Activated gamma-delta T cell (primary cell): Measurements from ENCODE around the gene DXO.
"Not testable (repeated sequence)": the region's sequence is repeated elsewhere in the genome, so short reads cannot be mapped to it uniquely, and the experiment has no call there.

Source experiments
- DNase-seq: peaks from one replicate; lab custom pipeline; 2025; lab: John Stamatoyannopoulos, UW

DXO gene

DNA sequence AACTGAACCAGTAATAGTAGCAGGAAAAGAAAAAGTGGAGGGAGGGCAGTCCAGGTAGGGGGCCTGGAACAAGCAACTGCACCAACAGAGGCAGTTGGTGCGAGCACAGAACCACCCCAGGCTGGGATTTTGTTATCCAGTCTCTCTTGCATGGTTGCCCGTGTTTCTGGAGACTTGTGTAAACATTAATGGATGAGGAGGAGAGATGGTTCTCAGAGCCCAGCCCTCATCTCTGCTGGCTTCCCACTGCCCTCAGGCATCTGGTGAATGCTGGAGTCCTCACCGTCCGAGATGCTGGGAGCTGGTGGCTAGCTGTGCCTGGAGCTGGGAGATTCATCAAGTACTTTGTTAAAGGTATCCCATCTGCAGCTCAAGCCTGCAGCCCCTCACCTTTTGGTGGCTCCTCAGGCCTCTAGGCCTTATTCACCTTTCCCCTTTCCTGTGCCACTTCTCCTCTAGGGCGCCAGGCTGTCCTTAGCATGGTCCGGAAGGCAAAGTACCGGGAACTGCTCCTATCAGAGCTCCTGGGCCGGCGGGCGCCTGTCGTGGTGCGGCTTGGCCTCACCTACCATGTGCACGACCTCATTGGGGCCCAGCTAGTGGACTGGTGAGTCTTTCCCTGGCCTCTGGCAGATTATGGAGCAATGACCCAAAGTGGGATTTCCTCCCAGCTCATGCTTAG is 8.4 kb upstream of the DXO start:
- not testable (repeated sequence) for DNase-seq

DNA sequence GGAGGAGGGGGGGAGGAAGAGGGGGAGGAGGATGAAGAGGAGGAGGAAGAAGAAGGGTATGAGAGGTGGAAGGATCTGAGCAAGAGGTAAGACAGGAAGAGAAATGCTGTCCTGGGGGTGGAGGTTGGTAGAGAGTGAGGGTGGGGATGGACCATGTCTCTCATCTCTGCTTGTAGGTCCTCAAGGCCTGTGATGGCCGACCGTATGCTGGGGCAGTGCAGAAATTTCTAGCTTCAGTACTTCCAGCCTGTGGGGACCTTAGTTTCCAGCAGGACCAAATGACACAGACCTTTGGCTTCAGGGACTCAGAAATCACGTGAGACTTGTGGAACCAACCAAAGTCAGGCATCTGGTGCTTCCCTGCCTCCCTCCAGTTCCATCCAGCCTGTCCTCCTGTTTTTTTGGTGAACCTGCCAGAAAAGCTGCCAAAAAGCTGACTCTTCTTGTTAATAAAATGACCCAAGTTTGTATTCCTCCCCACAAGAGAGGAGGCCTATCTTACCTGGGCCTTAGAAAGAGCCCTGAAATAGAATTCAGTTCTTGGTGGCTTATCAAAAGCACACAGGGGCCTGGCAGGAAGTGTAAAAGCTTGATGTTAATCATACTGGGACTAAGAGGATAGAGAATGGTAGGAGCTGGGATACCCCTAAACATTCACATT is 7.4 kb upstream of the DXO start:
- DNase-seq = no peak

DNA sequence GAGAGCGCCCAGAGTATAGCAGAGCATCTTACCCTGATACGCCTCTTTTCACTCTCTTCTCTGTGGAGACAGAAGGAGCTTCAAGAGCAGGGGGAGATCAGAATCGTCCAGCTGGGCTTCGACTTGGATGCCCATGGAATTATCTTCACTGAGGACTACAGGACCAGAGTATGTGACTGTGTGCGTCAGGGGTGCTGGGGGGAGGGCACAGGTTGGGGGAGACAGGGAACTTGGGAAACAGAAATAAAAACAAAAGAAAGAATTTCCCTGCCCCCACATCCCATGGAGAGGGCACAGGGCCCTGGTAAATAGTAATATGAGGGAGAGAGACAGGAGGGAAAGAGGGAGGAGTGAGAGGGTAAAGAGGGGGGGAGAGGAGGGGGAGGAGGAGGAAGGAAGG is 6.9 kb upstream of the DXO start:
- no peak for DNase-seq

DNA sequence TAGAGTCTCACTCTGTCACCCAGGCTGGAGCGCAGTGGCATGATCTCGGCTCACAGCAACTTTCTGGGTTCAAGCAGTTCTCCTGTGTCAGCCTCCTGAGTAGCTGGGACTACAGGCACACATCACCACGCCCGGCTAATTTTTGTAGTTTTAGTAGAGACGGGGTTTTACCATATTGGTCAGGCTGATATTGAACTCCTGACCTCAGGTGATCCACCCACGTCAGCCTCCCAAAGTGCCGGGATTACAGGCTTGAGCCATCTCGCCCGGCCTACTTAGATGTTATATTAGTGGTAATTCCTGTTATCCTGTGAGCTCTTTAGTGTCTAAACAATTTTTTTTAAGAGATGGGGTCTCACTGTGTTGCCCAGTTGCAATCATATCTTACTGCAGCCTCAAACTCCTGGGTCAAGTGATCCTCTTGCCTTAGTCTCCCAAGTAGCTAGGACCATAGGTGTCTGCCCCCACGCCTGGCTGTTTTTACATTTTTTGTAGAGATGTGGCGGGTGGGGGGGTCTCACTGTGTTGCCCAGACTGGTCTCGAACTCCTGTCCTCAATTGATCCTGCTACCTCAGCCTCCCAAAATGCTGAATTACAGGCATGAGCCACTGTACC is 6.0 kb upstream of the DXO start:
- DNase-seq = no peak

DNA sequence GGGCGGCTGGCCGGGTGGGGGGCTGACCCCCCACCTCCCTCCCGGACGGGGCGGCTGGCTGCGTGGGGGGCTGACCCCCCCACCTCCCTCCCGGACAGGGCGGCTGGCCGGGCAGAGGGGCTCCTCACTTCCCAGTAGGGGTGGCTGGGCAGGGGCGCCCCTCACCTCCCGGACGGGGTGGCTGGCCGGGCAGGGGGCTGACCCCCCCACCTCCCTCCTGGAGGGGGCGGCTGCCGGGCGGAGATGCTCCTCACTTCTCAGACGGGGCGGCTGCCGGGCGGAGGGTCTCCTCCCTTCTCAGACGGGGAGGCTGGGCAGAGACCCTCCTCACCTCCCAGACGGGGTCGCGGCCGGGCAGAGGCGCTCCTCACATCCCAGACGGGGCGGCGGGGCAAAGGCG is 4.1 kb upstream of the DXO start:
- not testable (repeated sequence) for DNase-seq

DNA sequence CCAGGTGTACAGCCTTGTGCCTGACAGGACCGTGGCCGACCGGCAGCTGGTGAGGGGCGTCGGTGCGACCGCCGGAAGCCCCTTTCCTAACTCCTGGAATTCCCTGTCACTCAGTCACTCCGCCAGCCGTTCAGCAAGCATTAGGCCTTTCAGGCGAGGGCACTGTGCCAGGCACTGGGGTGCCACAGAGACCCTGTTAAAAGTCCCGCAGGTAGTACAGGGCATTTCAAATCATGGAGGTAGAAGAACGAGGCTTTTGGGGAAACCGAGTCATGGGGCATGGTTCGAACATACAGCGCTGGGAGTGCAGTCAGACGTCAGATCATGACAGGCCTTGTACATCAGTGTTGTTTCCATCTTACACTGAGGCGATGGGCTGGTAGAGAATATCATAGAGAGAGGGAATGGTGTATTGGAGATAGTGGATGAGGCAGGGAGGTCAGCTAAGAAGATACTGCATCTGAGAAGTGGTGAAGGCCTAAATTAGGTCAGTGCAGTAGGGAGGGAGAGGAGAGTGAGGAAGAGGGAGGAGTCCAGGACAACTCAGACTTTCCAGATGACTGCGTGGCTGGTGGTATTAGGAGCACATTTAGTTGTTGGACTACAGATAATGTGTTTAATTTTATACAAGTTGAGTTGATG is 892 bp upstream of the DXO start:
- DNase-seq = no peak

DNA sequence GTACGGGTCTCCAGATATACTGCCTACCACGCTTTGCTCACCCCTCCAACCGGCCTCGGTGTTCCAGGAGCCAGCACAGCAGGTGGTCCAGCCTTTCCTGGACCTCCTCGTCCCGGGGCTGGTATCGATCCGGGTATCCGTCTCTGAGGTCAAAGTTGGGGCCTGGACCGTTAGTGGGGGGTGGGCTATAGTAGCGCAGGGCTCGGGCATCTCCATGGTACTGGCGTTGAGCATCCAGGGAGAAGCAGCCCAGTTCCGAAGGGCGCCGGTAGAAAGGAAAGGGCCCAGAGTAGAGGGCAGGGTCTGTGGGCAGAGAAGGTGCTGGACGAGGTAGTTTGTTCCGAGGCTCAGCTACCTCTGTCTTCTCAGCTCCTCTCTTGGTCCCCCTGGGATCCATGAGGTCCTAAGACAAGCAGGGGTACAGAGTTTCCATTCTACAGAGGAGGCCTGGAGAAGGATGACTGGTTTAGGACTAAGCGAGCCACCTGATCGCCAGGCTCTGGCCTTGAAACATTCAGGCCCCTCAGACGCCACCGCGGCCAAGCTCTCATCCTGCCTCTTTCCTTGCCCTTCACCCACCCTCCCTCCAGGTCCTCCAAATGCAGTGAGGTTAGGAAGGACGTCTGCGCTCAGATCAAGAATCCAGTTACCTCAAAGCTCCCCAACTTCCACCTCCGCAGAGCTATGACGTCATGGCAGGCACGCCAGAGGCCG is 502 bp downstream of the DXO start:
- no peak for DNase-seq

DNA sequence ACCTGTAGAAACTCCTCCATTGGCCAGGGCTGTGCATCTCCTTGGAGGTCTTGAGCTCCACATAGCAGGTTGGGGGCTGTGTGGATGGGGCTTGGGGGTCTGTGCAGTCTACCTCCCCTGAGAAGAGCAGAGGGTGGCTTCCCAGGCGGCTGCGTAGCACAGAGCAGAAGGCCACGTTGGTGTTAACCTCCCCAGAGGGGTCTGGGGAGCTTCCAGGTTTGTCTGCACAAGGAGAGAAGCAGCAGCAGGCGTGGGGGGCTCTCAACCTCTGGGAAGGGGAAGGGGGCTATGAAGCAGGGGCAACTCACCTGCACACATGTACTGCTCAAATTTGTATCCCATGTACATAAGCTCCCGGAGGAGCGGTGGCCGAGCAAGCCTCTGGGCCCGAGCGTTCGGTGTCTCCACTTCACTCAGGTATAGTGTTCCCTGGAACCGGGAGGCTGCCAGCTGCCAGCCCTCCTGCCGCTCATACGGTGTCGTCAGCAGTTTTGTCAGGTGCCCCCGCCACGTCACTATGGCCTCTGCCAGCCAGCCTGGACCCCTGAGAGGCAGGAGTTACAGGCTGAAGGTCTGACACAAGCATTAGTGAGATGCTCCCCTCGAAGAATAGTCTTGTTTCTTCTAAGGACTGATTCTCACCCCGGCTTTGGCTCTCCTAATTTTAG is 1.2 kb downstream of the DXO start:
- no peak for DNase-seq

DNA sequence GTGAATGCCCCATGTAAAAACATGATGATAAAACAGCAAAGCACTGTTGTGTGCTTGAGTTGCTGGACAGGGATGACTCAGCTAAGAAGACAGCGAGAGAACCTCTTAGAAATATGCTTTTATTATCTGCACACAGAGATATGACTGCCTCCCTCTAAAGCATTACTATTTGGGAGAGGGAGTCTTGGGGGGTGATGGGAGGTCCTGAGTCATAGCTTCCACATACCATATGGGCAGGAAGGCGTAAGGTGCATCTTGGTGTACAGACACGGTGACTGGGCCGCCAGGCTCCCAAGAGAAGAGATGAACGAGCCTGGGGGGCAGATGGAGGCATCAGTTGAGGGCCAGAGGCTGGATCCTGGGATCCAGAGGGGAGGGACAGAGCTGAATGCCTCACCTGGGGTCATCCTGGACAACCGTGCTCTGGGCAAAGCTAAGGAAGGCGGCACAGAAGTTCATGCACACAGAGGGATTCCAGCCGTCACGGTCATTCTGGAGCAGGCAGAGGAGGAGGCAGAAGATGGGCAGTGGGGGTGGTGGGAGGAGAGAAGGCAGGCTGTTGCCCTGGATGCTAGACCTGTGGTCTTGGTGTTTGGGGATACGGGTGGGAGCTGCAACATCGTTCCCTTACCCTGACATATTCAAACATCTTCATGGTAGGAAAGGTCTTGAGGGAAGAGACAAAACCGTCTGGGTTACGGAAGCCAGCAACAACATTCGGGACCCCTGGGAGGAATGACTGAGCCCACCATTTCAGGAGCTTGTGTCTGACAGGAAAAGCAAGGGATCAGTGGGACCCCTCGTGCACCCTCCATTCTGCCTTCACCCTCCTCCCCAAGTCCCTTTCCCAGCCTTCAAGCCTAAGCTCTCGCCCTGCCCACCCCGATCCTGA is 2.0 kb downstream of the DXO start:
- no peak for DNase-seq

DNA sequence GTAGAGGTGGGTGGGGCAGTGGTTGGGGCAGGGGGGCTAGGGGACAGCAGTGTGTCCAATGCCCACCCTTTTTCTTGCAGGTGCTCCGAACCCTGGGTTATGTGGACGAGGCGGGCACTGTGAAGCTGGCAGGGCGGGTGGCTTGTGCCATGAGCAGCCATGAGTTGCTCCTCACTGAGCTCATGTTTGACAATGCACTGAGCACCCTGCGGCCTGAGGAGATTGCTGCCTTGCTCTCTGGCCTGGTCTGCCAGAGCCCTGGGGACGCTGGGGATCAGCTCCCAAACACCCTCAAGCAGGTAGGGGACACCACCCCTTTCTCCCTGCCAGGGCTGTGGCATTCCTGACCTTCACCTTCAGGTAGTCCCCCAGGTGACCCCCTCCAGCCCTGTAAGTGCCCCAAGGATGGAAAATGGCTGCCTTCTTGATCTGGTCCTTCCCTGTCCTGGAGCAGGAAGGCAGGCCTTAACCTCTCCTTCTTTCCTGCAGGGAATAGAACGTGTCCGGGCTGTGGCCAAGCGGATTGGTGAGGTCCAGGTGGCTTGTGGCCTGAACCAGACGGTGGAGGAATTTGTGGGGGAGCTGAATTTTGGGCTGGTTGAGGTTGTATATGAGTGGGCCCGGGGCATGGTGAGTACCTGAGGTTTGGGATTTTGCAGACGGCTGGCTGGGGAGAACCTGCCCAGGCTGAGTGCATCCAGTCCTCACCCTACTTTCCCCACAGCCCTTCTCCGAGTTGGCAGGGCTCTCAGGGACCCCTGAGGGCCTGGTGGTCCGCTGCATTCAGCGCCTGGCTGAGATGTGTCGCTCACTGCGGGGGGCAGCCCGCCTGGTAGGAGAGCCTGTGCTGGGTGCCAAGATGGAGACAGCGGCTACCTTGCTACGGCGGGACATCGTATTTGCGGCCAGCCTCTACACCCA is 2.9 kb downstream of the DXO start:
- no peak for DNase-seq

DNA sequence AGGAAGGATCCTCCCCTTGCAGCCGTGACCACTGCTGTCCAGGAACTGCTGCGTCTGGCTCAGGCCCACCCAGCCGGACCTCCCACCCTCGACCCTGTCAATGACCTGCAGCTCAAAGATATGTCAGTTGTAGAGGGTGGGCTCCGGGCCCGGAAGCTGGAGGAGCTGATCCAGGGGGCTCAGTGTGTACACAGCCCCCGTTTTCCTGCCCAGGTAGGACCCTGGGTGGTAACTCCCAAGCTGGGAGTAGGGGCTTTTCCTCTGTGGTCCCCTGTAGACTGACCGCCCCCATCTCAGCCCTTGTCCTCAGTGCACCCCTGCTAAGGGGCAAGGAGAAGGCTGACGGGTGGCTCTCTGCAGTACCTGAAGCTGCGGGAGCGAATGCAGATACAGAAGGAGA is 3.6 kb downstream of the DXO start:
- no peak for DNase-seq

DNA sequence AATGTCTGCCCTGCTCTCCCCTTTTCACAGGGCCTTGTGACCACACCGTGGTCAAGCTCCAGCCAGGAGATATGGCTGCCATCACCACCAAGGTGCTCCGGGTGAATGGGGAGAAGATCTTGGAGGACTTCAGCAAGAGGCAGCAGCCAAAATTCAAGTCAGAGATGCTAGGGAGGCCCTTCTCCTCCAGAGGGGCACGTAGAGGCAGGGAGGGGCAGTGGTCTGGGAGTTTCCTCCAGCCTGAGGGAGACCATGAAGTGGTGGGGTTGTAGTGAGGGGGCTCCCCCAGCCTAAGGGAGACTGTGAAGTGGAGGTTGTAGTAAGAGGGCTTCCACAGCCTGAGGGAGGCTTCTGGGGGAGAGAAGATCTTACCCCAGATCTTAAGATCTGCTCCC is 4.0 kb downstream of the DXO start:
- no peak for DNase-seq

DNA sequence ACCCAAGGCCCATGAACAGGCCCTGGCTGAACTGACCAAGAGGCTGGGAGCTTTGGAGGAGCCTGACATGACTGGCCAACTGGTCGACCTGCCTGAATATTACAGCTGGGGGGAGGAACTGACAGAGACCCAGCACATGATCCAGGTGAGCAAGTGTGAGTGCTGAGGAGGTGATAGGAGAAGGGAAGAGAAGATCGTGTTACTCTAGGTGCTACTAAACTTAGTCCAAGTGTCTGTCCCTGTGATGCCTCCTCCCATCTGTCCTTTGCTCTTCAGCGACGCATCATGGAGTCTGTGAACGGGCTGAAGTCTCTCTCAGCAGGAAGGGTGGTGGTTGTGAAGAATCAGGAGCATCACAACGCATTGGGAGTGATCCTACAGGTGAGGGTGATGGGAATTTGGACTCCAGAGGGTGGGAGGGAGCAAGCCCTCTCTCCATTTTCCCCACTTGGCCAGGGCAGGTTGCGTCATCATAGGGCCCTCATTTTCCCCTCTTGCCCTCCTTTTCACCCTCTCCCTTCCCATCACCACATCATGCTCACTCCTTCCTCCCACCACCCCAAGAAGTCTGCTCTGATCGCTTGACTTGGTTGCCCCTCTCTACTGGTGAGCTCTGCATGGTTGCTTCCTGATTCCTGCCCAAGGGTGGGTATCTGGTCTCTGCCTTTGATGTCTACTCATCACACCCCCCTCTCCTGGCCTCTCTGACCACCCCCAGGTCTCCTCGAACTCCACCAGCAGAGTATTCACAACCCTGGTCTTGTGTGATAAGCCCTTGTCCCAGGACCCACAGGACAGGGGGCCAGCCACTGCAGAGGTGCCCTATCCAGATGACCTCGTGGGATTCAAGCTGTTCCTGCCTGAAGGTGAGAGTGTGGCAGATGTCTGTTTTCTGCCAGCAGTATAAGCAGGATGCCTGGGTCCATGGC is 4.7 kb downstream of the DXO start:
- no peak for DNase-seq

DNA sequence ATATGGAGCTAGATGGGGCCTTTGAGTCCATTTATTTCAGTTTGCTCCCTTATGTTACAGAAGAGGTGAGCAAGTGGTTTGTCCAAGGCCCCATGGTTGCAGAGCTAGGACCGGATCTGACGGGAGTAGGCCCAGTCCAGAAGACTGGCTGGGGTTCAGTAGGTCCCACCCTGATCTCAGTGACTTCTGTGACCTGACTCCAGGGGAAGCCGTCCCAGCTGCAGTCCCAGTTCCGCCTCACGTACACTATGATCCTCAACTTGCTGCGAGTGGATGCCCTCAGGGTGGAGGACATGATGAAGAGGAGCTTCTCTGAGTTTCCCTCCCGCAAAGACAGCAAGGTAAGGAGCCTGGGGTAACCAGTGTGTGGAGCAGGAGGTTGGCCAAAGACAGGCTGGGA is 5.4 kb downstream of the DXO start:
- DNase-seq = no peak

DNA sequence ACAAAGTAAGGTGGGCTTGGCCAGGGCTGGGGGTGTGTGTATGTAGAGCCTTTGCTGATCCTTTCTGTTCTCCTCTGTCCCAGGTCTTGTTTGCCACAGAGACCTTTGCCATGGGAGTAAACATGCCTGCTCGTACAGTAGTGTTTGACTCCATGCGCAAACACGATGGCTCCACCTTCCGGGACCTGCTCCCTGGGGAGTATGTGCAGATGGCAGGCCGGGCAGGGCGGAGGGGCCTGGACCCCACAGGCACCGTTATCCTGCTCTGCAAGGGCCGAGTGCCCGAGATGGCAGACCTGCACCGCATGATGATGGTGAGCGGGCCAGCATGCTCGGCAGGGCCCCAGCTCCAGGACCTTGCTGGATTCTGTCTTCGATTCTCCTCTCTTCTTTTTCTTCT is 6.2 kb downstream of the DXO start:
- no peak for DNase-seq

DNA sequence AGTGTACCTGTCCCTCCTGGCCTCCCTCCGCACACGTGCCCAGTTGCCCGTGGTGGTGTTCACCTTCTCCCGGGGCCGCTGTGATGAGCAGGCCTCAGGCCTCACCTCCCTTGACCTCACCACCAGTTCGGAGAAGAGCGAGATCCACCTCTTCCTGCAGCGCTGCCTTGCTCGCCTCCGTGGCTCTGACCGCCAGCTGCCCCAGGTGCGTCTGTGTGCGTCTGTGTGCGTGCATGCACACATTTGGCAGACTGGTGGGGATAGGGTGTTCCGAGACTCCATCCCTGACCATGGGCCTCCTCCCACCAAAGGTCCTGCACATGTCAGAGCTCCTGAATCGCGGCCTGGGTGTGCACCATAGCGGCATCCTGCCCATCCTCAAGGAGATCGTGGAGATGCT is 8.0 kb downstream of the DXO start:
- no peak for DNase-seq

DNA sequence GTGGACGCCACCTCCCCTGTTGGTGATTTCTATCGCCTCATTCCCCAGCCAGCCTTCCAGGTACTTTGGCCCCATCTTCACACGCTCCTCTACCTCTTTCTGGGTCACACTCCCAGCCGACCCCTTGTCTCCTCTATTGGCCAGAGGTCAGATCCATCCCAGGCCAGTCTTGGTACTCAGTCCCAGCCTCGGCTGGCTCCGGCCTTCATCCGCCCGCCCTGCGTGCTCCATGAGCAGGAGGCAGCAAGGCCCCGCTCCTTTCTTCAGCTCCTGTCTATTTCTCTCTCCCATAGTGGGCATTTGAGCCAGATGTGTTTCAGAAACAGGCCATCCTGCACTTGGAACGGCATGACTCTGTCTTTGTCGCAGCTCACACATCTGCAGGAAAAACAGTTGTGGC is 10.3 kb downstream of the DXO start:
- DNase-seq = no peak
